ENCODE measurements around the gene FBXO15.

FBXO15 gene

DNA sequence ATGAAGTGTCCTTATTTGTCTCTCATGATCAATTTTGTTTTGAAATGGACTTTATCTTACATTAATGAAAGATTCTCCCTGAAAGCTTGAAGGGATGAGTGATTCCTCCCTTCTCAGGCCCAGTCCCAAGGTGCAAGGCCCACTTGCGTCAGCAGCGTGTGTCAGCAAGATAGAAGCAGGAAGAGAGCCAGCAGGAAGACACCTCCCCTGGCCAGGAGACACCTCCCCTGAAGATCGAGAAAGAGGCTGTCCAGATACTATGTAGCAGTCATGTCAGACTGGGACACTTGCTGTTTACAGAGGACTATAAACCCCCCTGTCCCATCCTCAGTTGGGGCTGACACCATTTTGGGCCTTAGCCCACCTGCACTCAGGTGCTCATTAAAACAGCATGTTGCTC lies 39.0 kb upstream of the FBXO15 start:
- Histone ChIP-seq H3K27me3 (peaks cover 10% of the 10 kb centered on the region), H3K36me3 (no peaks in the 10 kb centered on the region), H3K4me3 (ENCODE audit: low read depth in 1 of 2, low read length in 1 of 2) (no peak overlapping the region), H3K9me3 (no peaks in the 10 kb centered on the region), H3K27ac (no peak overlapping the region), H3K4me1 (ENCODE audit: control insufficient read depth in 1 of 2, insufficient read depth in 1 of 2, low read depth in 1 of 2, low read length in 1 of 2) (peaks cover 0 to 18% of the 10 kb centered on the region in 2 experiments)
- TF ChIP-seq, protein P1, sequence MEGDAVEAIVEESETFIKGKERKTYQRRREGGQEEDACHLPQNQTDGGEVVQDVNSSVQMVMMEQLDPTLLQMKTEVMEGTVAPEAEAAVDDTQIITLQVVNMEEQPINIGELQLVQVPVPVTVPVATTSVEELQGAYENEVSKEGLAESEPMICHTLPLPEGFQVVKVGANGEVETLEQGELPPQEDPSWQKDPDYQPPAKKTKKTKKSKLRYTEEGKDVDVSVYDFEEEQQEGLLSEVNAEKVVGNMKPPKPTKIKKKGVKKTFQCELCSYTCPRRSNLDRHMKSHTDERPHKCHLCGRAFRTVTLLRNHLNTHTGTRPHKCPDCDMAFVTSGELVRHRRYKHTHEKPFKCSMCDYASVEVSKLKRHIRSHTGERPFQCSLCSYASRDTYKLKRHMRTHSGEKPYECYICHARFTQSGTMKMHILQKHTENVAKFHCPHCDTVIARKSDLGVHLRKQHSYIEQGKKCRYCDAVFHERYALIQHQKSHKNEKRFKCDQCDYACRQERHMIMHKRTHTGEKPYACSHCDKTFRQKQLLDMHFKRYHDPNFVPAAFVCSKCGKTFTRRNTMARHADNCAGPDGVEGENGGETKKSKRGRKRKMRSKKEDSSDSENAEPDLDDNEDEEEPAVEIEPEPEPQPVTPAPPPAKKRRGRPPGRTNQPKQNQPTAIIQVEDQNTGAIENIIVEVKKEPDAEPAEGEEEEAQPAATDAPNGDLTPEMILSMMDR (IDR thresholded peaks at IDR 0.05): no peak

DNA sequence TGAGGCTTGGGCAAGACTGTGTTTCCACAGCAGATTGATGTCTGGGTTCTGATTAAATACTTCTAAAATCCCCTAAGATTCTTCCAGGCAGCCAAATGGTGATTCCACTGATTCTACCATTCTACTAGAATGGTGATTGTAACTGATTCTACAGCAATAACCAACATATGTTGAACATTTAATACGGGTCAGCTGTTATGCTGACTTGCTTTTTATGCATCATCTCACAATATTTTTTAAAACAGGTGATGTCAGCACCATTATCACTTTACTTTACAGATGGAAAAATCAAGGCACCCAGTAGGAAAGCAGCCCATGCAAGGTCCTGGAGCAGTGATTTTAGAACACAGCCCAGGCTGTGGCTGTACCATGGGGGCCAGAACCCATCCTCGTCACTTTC lies 38.2 kb upstream of the FBXO15 start:
- peaks cover 10% of the 10 kb centered on the region for H3K27me3 ChIP-seq
- H3K27ac ChIP-seq: no peak overlapping the region
- no peaks in the 10 kb centered on the region for H3K36me3 ChIP-seq
- TF ChIP-seq, protein P1 (IDR thresholded peaks at IDR 0.05): no peak
- peaks cover 0 to 18% of the 10 kb centered on the region in 2 experiments for H3K4me1 ChIP-seq (ENCODE audit: control insufficient read depth in 1 of 2, insufficient read depth in 1 of 2, low read depth in 1 of 2, low read length in 1 of 2)
- H3K9me3 ChIP-seq: no peaks in the 10 kb centered on the region
- no peak overlapping the region for H3K4me3 ChIP-seq (ENCODE audit: low read depth in 1 of 2, low read length in 1 of 2)

DNA sequence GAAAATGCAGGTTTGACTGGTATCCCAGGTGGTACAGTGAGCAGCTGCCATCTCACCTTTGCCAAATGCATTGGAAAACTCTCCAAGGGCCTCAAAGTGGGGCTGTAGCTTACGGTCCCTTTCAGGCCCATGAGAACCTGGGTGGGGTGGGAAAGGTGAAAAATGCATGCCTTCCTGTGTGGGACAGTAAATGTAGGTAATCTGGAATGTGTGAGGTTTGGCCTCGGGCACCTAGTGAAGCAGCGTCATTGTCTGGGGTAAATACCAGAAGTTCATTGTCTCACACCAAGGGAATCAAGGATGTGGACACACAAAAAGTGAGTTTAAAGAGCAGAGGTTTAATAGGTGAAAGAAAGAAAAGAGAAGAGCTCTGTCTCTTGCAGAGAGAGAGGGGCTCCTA lies 37.2 kb upstream of the FBXO15 start:
- H3K36me3 ChIP-seq: no peaks in the 10 kb centered on the region
- peaks cover 0 to 18% of the 10 kb centered on the region in 2 experiments for H3K4me1 ChIP-seq (ENCODE audit: control insufficient read depth in 1 of 2, insufficient read depth in 1 of 2, low read depth in 1 of 2, low read length in 1 of 2)
- H3K27me3 ChIP-seq: peaks cover 10% of the 10 kb centered on the region
- H3K4me3 ChIP-seq (ENCODE audit: low read depth in 1 of 2, low read length in 1 of 2): no peak overlapping the region
- no peaks in the 10 kb centered on the region for H3K9me3 ChIP-seq
- TF ChIP-seq, protein P1 (IDR thresholded peaks at IDR 0.05): no peak
- no peak overlapping the region for H3K27ac ChIP-seq

DNA sequence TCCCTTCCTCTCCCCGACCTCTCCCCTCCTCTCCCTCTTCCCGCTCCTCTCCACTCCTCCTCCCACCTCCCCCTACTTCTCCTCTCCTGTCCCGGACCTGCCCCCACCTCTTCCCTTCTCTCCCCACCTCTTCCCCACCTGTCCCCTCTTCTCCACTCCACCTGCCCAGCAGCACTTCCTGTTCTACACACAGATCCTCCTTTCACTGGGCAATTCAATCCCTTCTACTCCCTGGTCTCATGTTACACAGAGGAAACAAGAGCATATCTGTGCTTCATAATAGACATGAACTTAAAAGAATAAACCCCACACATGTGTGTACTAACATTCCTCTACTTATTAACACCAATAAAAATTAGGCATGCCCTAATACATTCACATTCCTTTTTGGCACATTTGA lies 35.5 kb upstream of the FBXO15 start:
- H3K4me1 ChIP-seq (ENCODE audit: control insufficient read depth in 1 of 2, insufficient read depth in 1 of 2, low read depth in 1 of 2, low read length in 1 of 2): peaks cover 0 to 18% of the 10 kb centered on the region in 2 experiments
- H3K27me3 ChIP-seq: peaks cover 10% of the 10 kb centered on the region

DNA sequence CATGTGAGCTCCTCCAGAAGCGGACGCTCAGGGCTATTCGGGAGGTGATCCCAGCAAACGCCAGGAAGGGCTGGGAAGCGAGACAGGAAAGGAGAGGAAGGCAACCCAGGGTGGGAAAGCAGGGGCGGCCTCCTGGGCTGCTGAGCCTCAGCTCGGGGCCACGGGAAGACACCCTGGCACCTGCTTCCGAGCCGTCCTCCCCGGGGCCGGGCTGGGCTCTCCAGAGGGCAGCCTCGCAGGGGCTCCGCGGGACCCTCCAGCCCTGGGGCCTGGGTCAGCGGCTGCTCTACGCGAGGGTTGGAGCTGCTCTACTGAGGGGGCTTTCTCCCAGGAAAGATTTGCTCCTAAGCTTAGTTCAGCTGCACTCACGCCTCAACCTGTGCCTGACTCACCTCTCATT lies 34.7 kb upstream of the FBXO15 start:
- Histone ChIP-seq H3K27me3 (peaks cover 12% of the 10 kb centered on the region), H3K27ac (no peak overlapping the region), H3K4me3 (ENCODE audit: low read depth in 1 of 2, low read length in 1 of 2) (no peak overlapping the region), H3K9me3 (no peaks in the 10 kb centered on the region), H3K36me3 (no peaks in the 10 kb centered on the region), H3K4me1 (ENCODE audit: control insufficient read depth in 1 of 2, insufficient read depth in 1 of 2, low read depth in 1 of 2, low read length in 1 of 2) (peaks cover 0 to 18% of the 10 kb centered on the region in 2 experiments)
- TF ChIP-seq, protein P1 (IDR thresholded peaks at IDR 0.05): no peak

More for the DNA sequence above, 35.5 kb upstream of the FBXO15 start:
- no peaks in the 10 kb centered on the region for H3K9me3 ChIP-seq
- H3K36me3 ChIP-seq: no peaks in the 10 kb centered on the region
- H3K4me3 ChIP-seq (ENCODE audit: low read depth in 1 of 2, low read length in 1 of 2): no peak overlapping the region
- TF ChIP-seq, protein P1 (IDR thresholded peaks at IDR 0.05): no peak
- no peak overlapping the region for H3K27ac ChIP-seq
